HG03066 (cell line): ENCODE results near the gene HSF2BP.
"Not testable (repeated sequence)": the region's sequence is repeated elsewhere in the genome, so short reads cannot be mapped to it uniquely, and the experiment has no call there.

ENCODE experiments used
- ATAC-seq: cut with Tn5 transposase; IDR thresholded peaks from one replicate; pipeline ENCODE4 v1.9.1; 2021; ENCODE audit warnings: low read depth; ENCODE audit not compliant: unreplicated experiment

Gene HSF2BP

DNA sequence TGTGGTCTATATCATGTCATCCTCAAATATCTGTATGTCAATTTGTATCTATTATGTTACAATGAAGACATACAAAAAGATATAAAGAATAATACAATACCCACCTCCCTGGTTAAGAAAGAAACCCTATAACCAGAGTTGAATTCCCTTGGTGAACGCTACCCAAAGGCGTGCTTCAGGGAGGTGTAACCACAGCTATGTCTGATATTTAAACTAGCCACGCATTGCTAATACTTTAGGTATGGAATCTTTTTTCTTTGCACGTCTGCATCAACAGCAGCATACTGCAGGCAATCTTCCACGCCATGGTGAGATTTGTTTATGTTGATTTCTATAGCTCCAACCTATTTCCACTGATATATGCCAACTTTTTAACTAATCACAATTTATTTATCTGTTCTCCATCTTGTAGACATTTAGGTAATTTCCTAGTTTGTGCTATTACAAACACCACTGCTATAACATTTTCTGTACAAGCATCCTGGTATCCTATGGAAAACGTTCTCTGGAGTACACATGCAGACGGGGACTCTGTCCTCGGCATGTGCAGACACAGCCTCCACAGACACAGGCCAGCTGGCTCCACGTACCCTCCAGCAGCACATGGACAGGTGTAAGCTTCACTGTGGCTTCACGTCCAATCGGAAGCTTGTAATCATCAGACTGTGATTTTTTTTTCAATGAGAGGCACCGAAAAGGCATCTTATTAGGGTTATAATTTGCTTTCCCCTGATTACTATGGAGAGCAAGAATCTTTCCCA lies 58.5 kb downstream of the HSF2BP start:
- no peak for ATAC-seq

DNA sequence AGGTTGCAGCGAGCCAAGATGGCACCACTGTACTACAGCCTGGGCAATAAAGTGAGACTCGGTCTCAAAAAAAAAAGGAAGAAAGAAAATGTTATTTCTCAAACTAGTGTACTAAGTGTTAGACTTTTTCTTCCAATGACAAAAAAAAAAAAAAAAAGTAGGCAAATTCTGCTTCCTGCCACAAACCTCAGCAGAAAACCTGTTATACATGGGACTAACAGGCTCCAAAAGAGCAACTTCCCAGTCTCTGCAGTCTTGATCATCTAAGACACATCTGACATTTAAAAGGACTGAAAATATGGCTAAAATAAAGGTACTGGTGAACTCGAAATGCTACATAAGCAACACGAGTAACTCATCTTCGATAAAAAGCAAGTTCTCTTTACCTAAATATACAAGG lies 59.6 kb downstream of the HSF2BP start:
- ATAC-seq = no peak

GRCh38 chr21:43598416-43599120 lies 60.7 kb downstream of the HSF2BP start:
- no peak for ATAC-seq

DNA sequence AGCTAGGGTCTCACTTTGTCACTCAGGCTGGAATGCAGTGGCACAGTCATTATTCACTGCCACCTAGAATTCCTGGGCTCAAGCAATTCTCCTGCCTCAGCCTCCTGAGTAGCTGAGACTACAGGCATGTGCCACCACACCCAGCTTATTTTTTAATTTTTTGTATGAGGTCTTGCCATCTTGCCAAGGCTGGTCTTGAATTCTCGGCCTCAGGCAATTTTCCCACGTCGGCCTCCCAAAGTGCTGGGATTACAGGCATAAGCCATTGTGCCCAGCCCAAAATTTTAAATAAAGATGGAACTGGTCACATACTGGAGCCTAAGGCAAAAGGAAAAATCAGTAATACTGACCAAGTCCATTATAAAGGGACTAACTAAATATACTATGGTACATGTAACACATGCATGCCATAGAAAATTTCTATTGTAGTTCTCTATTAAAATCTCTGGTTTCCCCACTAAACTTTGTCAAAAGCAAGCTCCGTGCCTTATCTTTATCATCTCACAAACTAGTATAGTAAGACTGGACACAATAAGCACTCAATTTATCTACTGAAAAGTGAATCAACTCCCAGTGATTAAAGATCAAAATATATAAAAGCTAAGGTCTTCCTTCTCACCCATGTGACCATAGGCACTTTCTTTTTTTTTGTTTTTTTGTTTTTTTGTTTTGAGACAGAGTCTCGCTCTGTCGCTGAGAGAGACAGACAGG lies 61.6 kb downstream of the HSF2BP start:
- ATAC-seq = no peak

GRCh38 chr21:43597052-43597451 lies 62.2 kb downstream of the HSF2BP start:
- ATAC-seq = no peak

DNA sequence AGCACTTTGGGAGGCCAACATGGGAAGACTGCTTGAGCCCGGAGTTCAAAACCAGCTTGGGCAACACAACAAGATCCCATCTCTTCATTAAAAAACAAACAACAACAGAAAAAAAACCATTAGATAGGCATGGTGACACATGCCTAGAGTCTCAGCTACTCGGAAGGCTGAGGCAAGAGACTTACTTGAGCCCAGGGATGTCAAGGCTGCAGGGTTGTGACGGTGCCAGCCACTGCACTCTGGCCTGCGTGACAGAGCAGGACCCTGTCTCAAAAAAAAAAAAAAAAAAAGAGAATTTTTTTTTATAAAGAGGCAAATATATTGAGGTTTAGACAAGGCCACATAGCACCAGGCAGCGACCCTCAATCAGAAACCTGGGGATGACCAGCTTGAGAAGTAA lies 62.7 kb downstream of the HSF2BP start:
- ATAC-seq = no peak

DNA sequence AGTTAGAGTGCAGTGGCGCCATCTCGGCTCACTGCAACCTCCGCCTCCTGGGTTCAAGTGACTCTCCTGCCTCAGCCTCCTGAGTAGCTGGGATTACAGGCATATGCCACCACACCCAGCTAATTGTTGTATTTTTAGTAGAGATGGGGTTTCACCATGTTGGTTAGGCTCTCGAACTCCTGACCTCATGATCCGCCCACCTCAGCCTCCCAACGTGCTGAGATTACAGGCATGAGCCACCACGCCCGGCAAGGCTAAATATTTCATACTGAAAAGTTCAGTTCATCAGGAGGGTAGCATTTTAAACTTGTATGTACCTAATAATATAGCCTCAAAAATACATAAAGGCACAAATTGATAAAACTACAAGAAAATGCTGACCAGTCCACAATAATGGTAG lies 63.5 kb downstream of the HSF2BP start:
- not testable (repeated sequence) for ATAC-seq

- ATAC-seq = no peak
Measured at GRCh38 chr21:43593078-43593477, 66.2 kb downstream of the HSF2BP start.

DNA sequence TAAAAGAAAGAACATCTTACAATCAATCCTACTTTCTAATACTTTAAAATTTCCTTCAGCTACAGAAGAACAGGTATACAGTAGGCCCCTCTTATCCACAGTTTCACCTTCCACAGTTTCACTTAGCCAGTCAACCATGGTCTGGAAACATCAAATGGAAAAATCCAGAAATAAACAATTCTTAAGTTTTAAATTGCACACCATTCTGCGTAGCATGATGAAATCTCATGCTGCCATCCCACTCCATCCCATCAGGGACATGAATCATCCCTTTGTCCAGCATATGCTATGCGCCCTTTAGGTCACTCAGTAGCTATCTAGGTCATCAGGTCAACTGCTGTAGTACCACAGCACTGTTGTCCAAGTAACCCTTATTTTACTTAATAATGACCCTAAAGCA lies 67.7 kb downstream of the HSF2BP start:
- ATAC-seq = no peak

DNA sequence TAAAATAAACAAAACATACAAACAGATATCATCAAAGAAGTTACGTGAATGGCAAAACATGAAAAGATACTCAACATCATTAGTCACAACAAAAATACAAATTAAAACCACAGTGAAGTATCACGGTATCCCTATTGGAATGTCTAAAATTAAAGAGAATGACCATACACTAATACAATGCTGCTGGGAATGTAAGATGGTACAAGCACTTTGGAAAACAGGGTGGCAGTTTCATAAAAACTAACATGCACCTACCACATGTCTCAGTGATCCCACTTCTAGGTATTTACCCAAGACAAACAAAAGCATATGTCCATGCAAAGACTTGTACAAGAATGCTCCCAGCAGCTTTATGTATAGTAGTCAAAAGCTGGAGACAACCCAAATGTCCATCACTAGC lies 69.1 kb downstream of the HSF2BP start:
- no peak for ATAC-seq

DNA sequence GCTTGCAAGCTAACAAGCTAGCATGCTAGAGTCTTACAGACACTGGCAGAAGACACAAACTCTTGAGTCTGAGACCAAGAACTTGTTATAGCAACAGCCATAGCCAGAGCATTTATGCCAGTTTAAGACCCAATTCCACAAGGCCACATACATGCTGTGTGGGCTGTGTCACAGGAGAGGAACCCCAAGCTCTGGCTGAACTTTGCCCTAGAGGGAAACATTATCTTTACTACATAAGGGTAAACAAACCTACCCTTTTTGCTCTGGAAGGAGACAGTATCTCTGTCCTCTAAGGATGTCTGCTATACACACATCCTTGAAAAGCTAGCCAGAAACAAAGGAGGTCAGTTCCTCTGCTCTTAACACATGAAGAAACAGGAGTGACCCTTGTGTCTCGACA lies 70.3 kb downstream of the HSF2BP start:
- no peak for ATAC-seq

- ATAC-seq = no peak
Measured at GRCh38 chr21:43585924-43586413, 73.3 kb downstream of the HSF2BP start.

- no peak for ATAC-seq
Measured at GRCh38 chr21:43585514-43585913, 73.8 kb downstream of the HSF2BP start.

- ATAC-seq = no peak
Measured at GRCh38 chr21:43581453-43581852, 77.8 kb downstream of the HSF2BP start.

DNA sequence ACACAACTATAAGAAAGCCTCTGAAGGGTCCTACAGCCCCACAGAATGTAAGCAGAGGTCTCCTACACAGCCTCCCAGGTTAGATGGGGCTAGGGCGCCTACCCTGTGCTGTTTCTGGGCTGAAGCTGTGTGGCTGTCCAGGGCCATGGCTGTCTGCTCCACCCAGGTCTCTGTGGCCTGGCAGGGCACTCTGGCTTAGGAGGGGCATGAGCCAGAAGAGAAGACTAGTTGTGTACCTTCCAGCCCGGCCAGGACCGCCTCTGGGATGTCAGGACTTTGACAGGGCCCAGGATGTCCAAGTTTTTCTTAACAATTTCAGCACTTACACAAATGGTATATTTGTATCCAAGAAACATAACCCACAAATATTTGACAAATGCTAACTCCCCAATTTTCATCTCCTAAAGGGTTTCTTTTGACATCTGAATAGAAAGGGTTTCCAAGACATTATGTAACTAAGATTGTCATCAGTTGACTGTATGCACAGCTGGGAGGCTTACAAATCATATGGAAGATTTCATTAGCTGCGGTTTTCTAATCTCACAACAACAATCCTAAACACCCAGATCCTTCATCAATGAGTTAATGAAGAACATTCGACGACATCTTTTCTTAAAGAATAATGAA lies 80.5 kb downstream of the HSF2BP start:
- no peak for ATAC-seq

GRCh38 chr21:43575473-43575844 lies 83.8 kb downstream of the HSF2BP start:
- ATAC-seq = no peak

DNA sequence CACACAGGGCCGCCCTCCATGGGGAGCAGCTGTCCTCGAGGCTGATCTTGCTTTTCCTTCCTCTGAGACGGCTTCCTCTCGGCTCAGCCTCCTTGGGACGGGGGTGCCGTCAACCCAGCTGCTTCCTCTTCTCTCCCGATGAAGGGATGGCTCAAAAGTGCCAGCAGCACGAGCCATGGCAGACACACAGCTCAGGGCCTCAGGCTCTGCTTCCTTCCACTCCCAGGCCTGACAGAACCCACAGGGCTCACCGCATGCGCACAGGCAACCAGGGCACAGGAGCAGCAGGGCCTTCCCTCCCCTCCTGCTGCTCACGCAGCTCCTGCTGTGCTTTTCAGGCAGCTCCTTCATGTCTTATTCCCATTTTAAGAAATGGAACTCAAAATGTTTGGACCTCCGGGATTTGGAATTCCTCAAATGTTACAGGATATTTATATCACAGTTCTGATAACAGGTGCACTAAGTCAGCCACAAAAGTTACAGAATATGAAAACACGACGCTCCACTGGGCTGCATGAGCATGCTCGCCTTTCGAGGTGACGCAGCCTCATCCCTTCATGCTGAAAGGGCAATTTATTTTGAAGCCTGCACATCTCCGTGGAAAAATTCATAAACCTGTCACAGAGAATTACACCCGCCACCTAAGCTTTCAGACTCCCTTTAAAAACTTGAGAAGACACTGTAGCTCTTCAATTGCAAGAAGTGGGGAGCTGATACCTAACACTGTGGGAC lies 84.4 kb downstream of the HSF2BP start:
- ATAC-seq = no peak

- ATAC-seq = no peak
Measured at GRCh38 chr21:43573921-43574320, 85.4 kb downstream of the HSF2BP start.

DNA sequence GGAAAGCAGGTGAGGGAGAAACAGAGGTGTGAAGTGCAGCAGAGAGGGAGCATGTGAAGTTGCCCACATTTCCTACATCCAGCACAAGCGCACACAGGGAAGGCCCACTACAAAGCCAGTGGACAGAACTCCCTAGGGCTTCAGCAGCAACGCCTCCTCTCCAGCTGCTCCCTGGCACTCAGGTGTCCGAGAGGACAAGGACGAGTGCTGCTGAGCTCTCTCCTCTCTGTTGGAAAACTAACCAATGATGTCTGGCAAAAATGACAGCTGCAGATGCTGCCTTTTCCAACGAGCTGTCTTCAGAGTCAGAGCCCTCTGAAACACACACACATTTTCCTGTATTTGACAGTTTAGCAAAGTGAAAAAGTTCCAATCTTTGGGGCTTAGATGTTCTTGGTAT lies 86.8 kb downstream of the HSF2BP start:
- no peak for ATAC-seq

DNA sequence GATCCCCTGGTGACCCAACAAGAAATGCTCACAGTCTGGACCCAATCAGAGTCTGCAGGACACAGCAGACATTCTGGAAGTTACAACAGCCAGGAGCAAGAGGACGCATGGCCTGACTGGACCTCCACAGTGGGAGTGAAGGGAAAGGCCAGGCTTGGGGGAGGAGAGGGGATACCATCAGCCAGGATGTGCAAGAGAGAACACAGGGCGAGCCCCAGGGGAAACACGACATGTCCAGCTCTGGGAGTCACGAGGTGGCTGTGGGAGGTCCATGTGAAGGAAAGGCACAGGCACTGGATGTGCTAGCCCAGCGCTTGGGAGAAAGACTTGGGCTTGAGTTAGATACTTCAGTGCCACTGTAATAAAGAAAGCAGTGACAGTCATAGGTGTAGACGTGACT lies 87.3 kb downstream of the HSF2BP start:
- ATAC-seq = no peak
